NCI-H82 (cell line): Measurements from ENCODE around the gene BASP1.
"Not testable (repeated sequence)": the region's sequence is repeated elsewhere in the genome, so short reads cannot be mapped to it uniquely, and the experiment has no call there.

Source experiments
- DNase-seq: peaks from one replicate; lab custom pipeline; 2025; lab: John Stamatoyannopoulos, UW

Gene BASP1

GRCh38 chr5:17319095-17319494, 101.7 kb downstream of the BASP1 start:
- not testable (repeated sequence) for DNase-seq

- DNase-seq, result no peak
Observed at GRCh38 chr5:17325770-17326599, 108.6 kb downstream of the BASP1 start.
